Esophagus mucosa (tissue), 1 donor: ENCODE measurements around the gene SLIT1. TPM values are rescaled to one million over a fixed set of nuclear protein-coding genes. Genes with fewer than 3 reads are reported as not detected.

Source experiments
- ATAC-seq: fragments of 200-7000 bp; cut with Tn5 transposase; one replicate; pipeline ENCODE4 v1.9.1; 2020
- total RNA-seq: library from RNA; stranded (reverse); gene quantifications from one replicate; pipeline ENCODE4 v1.2.4, GENCODE V29; 2023
- donor health status: DM: yes; HTN: yes; CAD: no.

Gene SLIT1
- total RNA-seq, 1 donor from 2014 or later = 0.16 TPM

GRCh38 chr10:96958071-96958470 lies 227.7 kb downstream of the SLIT1 start:
- no peak for ATAC-seq

- ATAC-seq = no peak
These were observed 230.0 kb downstream of the SLIT1 start for GRCh38 chr10:96955794-96956193.

- ATAC-seq = no peak
These were observed 233.8 kb downstream of the SLIT1 start for GRCh38 chr10:96951954-96952353.

GRCh38 chr10:96949039-96949683 lies 236.6 kb downstream of the SLIT1 start:
- ATAC-seq = no peak

Other genes with a start within 250 kb of the SLIT1 start
- 10.1 TPM for gene ARHGAP19, start 106.7 kb upstream of the SLIT1 start, total RNA-seq
- 1.6 TPM for gene FRAT1, start 133.3 kb upstream of the SLIT1 start, total RNA-seq
- gene FRAT2, start 148.8 kb upstream of the SLIT1 start, total RNA-seq = 8.4 TPM
- gene RRP12, start 215.4 kb upstream of the SLIT1 start, total RNA-seq = 25.8 TPM
- 324 TPM for gene PGAM1, start 240.2 kb upstream of the SLIT1 start, total RNA-seq